ENCODE measurements around the gene VMO1.

DNA sequence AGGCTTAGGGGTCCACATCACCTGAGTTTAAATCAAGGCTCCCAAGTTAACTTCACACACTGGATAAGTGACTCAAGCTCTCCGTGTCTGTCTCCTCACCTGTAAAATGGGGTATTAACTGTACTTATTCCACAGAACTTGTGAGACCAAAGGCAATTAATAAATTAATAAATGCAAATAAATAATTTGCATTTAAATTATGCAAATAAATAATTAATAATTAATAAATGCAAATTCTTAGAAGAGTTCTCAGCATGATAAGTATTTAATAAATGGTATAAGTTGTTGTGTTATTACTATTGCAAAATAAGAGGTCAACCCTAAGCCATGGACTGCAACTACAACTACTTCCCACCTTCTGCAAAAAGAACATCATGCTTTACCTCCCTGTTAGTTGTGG lies 32.8 kb downstream of the VMO1 start:
- TF ChIP-seq, protein P1, sequence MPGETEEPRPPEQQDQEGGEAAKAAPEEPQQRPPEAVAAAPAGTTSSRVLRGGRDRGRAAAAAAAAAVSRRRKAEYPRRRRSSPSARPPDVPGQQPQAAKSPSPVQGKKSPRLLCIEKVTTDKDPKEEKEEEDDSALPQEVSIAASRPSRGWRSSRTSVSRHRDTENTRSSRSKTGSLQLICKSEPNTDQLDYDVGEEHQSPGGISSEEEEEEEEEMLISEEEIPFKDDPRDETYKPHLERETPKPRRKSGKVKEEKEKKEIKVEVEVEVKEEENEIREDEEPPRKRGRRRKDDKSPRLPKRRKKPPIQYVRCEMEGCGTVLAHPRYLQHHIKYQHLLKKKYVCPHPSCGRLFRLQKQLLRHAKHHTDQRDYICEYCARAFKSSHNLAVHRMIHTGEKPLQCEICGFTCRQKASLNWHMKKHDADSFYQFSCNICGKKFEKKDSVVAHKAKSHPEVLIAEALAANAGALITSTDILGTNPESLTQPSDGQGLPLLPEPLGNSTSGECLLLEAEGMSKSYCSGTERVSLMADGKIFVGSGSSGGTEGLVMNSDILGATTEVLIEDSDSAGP (CRISPR knock-in tag; IDR thresholded peaks at IDR 0.05), result no peak
- TF ChIP-seq SPI1 (IDR thresholded peaks at IDR 0.05; ENCODE audit: borderline replicate concordance, low read depth, low read length) (no peak), ZNF77 (CRISPR knock-in tag; IDR thresholded peaks at IDR 0.05) (no peak), EZH2 (IDR thresholded peaks at IDR 0.05; ENCODE audit: borderline replicate concordance, low read depth, low read length) (no peak)
- TF ChIP-seq, protein P2, sequence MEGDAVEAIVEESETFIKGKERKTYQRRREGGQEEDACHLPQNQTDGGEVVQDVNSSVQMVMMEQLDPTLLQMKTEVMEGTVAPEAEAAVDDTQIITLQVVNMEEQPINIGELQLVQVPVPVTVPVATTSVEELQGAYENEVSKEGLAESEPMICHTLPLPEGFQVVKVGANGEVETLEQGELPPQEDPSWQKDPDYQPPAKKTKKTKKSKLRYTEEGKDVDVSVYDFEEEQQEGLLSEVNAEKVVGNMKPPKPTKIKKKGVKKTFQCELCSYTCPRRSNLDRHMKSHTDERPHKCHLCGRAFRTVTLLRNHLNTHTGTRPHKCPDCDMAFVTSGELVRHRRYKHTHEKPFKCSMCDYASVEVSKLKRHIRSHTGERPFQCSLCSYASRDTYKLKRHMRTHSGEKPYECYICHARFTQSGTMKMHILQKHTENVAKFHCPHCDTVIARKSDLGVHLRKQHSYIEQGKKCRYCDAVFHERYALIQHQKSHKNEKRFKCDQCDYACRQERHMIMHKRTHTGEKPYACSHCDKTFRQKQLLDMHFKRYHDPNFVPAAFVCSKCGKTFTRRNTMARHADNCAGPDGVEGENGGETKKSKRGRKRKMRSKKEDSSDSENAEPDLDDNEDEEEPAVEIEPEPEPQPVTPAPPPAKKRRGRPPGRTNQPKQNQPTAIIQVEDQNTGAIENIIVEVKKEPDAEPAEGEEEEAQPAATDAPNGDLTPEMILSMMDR (IDR thresholded peaks at IDR 0.05 in 2 of 3, conservative IDR thresholded peaks at IDR 0.05 in 1 of 3; ENCODE audit: insufficient read depth in 2 of 3, low read depth in 1 of 3, low read length in 3 of 3), result no peak
- TF ChIP-seq, protein P3, sequence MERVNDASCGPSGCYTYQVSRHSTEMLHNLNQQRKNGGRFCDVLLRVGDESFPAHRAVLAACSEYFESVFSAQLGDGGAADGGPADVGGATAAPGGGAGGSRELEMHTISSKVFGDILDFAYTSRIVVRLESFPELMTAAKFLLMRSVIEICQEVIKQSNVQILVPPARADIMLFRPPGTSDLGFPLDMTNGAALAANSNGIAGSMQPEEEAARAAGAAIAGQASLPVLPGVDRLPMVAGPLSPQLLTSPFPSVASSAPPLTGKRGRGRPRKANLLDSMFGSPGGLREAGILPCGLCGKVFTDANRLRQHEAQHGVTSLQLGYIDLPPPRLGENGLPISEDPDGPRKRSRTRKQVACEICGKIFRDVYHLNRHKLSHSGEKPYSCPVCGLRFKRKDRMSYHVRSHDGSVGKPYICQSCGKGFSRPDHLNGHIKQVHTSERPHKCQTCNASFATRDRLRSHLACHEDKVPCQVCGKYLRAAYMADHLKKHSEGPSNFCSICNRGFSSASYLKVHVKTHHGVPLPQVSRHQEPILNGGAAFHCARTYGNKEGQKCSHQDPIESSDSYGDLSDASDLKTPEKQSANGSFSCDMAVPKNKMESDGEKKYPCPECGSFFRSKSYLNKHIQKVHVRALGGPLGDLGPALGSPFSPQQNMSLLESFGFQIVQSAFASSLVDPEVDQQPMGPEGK (CRISPR knock-in tag; IDR thresholded peaks at IDR 0.05; ENCODE audit: borderline replicate concordance), result no peak
